Gastroesophageal sphincter (tissue), 3 donors: ENCODE measurements around the gene TTC9.

Experiments
- CTCF ChIP-seq, 4 experiments: fragments of 200-600 bp in 2 of 4; fragments of 450-650 bp in 2 of 4; sonication (generic) in 1 of 4; IDR thresholded peaks; one replicate each; pipeline ENCODE4 v1.5.1; 2017 to 2019; ENCODE audit warnings: antibody characterized with exemption in 4 of 4, mild to moderate bottlenecking in 2 of 4, moderate library complexity in 2 of 4
- POLR2AphosphoS5 ChIP-seq: sonication (generic); formaldehyde crosslinking; IDR thresholded peaks from one replicate; pipeline ENCODE4 v1.6.1; 2017; ENCODE audit warnings: antibody characterized with exemption

GRCh38 chr14:70702161-70702560 lies 60.4 kb downstream of the TTC9 start:
- TF ChIP-seq CTCF (IDR thresholded peaks at IDR 0.05) (no peak), POLR2AphosphoS5 (no peak)
